Endothelial cell of umbilical vein (primary cell): Measurements from ENCODE around the gene TMEFF1. TPM values are rescaled to one million over a fixed set of nuclear protein-coding genes. Genes with fewer than 3 reads are reported as not detected.

Source experiments
- BruUV-seq: library from RNA; stranded (reverse); fragments of 400-500 nt; replicated peaks from 2 replicates; lab custom pipeline; 2021; lab: Mats Ljungman, UMichigan
- CTCF ChIA-PET: fragments of 300-600, 350-600 bp; sonication (Branson Sonifier 250); formaldehyde crosslinking; loops from one replicate; lab custom pipeline; 2021; ENCODE audit warnings: antibody characterized with exemption, inconsistent platforms; lab: Charles Lee
- POLR2A ChIA-PET: fragments of 300-600, 350-600 bp; sonication (Branson Sonifier 250); formaldehyde crosslinking; loops from one replicate; lab custom pipeline; 2021; ENCODE audit warnings: antibody characterized with exemption, inconsistent platforms; lab: Charles Lee
- DNase-seq: peaks from one replicate; pipeline ENCODE4 v3.0.0-alpha.2; 2011; ENCODE audit warnings: low read depth, low spot score
- FAIRE-seq: peaks from 2 replicates; lab custom pipeline; 2011; peaks lifted over from hg19 to GRCh38; lab: Jason Lieb, UNC
- H2AFZ ChIP-seq: 2 replicates; pipeline ENCODE4 v1.6.0; 2012; ENCODE audit warnings: low read depth, low read length, control low read depth, inconsistent platforms
- H3K27ac ChIP-seq: 2 replicates; pipeline ENCODE4 v1.5.1; 2011; ENCODE audit warnings: low read depth, mild to moderate bottlenecking, control low read depth, low read length, moderate library complexity; ENCODE audit not compliant: insufficient read depth
- H3K27me3 ChIP-seq, 2 experiments: 2 replicates each; pipeline versions ENCODE4 v1.6.0 to v1.6.1; 2011; ENCODE audit warnings: low read length in 2 of 2, mixed read lengths in 1 of 2; ENCODE audit not compliant: control insufficient read depth in 2 of 2, insufficient read depth in 2 of 2
- H3K36me3 ChIP-seq, 2 experiments: 2 replicates in 1 of 2; 3 replicates in 1 of 2; pipeline ENCODE4 v1.5.1; 2011; ENCODE audit warnings: low read length in 2 of 2, mild to moderate bottlenecking in 1 of 2, moderate library complexity in 1 of 2; ENCODE audit not compliant: control insufficient read depth in 2 of 2, insufficient read depth in 2 of 2; ENCODE audit errors: extremely low read depth in 1 of 2
- H3K4me1 ChIP-seq: 3 replicates; pipeline ENCODE4 v1.5.1; 2011; ENCODE audit warnings: mild to moderate bottlenecking, low read length; ENCODE audit not compliant: control insufficient read depth, insufficient read depth; ENCODE audit errors: extremely low read depth
- H3K4me2 ChIP-seq: 2 replicates; pipeline ENCODE4 v1.6.1; 2011; ENCODE audit warnings: low read length, control low read depth, mixed read lengths; ENCODE audit not compliant: insufficient read depth
- H3K4me3 ChIP-seq, 3 experiments: fragments of 200-600 bp in 1 of 3; sonication (generic), shearing (Covaris generic) in 1 of 3; replicated peaks in 1 of 3; 2 replicates each; pipeline ENCODE4 v1.5.1; 2011 to 2016; ENCODE audit warnings: control low read depth in 3 of 3, low read length in 3 of 3, mild to moderate bottlenecking in 2 of 3, inconsistent platforms in 1 of 3, low read depth in 1 of 3, moderate library complexity in 1 of 3; ENCODE audit not compliant: insufficient read depth in 1 of 3
- H3K79me2 ChIP-seq: 2 replicates; pipeline ENCODE4 v1.6.0; 2012; ENCODE audit warnings: low read length, inconsistent platforms; ENCODE audit not compliant: control insufficient read depth, insufficient read depth
- H3K9ac ChIP-seq: replicated peaks from 2 replicates; pipeline ENCODE3; 2011; ENCODE audit warnings: low read length, control low read depth; ENCODE audit not compliant: insufficient read depth; ENCODE audit errors: extremely low read depth
- H3K9me1 ChIP-seq: replicated peaks from 3 replicates; pipeline ENCODE4 v1.6.0; 2011; ENCODE audit warnings: mild to moderate bottlenecking, low read length; ENCODE audit not compliant: control insufficient read depth, insufficient read depth; ENCODE audit errors: extremely low read depth
- H3K9me3 ChIP-seq: replicated peaks from 2 replicates; pipeline ENCODE4 v1.5.1; 2012; ENCODE audit warnings: low read length, inconsistent platforms; ENCODE audit not compliant: control insufficient read depth, insufficient read depth
- H4K20me1 ChIP-seq: replicated peaks from 2 replicates; pipeline ENCODE3; 2011; ENCODE audit warnings: mild to moderate bottlenecking, low read length; ENCODE audit not compliant: control insufficient read depth, insufficient read depth; ENCODE audit errors: extremely low read depth
- CTCF ChIP-seq, 2 donors: IDR thresholded peaks; 1 replicate in 1 of 2; 2 replicates in 1 of 2; pipeline ENCODE4 v1.5.1; 2011; ENCODE audit warnings: low read length in 2 of 2, mild to moderate bottlenecking in 2 of 2, moderate library complexity in 2 of 2, control low read depth in 1 of 2, inconsistent platforms in 1 of 2, low read depth in 1 of 2; ENCODE audit not compliant: insufficient read depth in 1 of 2; ENCODE audit errors: extremely low read depth in 1 of 2
- EZH2 ChIP-seq: IDR thresholded peaks from 2 replicates; pipeline ENCODE4 v1.6.1; 2012; ENCODE audit warnings: borderline replicate concordance, low read depth, mild to moderate bottlenecking, moderate library complexity, low read length, inconsistent platforms; ENCODE audit not compliant: severe bottlenecking
- FOS ChIP-seq: IDR thresholded peaks from 2 replicates; pipeline ENCODE4 v1.6.1; 2011; ENCODE audit warnings: mild to moderate bottlenecking, low read length, moderate library complexity, borderline replicate concordance; ENCODE audit not compliant: insufficient read depth
- GATA2 ChIP-seq: IDR thresholded peaks from 2 replicates; pipeline ENCODE4 v1.7.0; 2011; ENCODE audit warnings: low read depth, mild to moderate bottlenecking, moderate library complexity, mixed read lengths, low read length; ENCODE audit not compliant: insufficient read length, insufficient read depth
- JUN ChIP-seq: IDR thresholded peaks from 2 replicates; pipeline ENCODE4 v1.6.1; 2011; ENCODE audit warnings: borderline replicate concordance, low read depth; ENCODE audit not compliant: insufficient read length, insufficient read depth
- MAX ChIP-seq: IDR thresholded peaks from 2 replicates; pipeline ENCODE4 v1.6.1; 2011; ENCODE audit not compliant: insufficient read depth, insufficient read length
- MYC ChIP-seq: IDR thresholded peaks from one replicate; pipeline ENCODE4 v1.6.1; 2011; ENCODE audit warnings: mild to moderate bottlenecking, low read depth, low read length
- POLR2A ChIP-seq: IDR thresholded peaks from 2 replicates; pipeline ENCODE4 v1.6.1; 2012; ENCODE audit warnings: low read depth, mild to moderate bottlenecking, control low read depth, low read length
- POLR2AphosphoS5 ChIP-seq: IDR thresholded peaks from 2 replicates; pipeline ENCODE4 v1.6.1; 2012; ENCODE audit warnings: low read depth, mild to moderate bottlenecking, control low read depth, low read length, moderate library complexity; ENCODE audit not compliant: insufficient read depth
- dilution Hi-C: fragments of 300-500 bp; cut with MboI; formaldehyde crosslinking; loops from one replicate; pipeline ENCODE4 v1.15.0; 2019; ENCODE audit warnings: low sequenced_read_pairs; ENCODE audit not compliant: extremely low pct_ligation_motif_present
- intact Hi-C: fragments of 100-400 bp; cut with micrococcal nuclease; formaldehyde crosslinking; loops from one replicate; pipeline ENCODE4 v1.10.0; 2022
- polyA plus RNA-seq, 4 experiments: library from polyadenylated mRNA; depleted of rRNA in 3 of 4; stranded (reverse) in 3 of 4; unstranded in 1 of 4; fragments of >200 nt; gene quantifications; 2 replicates each; pipeline versions ENCODE4 v1.2.1 to v1.2.3, GENCODE V29; 2011 to 2012; ENCODE audit warnings: missing spikeins in 1 of 4
- total RNA-seq: library from RNA; stranded (reverse); gene quantifications from 2 replicates; pipeline ENCODE4 v1.2.3, GENCODE V29; 2021

TMEFF1 gene
- total and polyA plus RNA-seq, 2 donors (not counting 3 experiments of a cell fraction or from before 2014, with no cell fraction given): 3.0 to 14.6 TPM

GRCh38 chr9:100477241-100477640, 4.3 kb downstream of the TMEFF1 start:
- Histone ChIP-seq H3K4me1 (peaks cover 3% of the 10 kb centered on the region), H2AFZ (no peak overlapping the region), H3K27me3 (no peaks in the 10 kb centered on the region), H3K9ac (no peak overlapping the region), H3K27ac (no peak overlapping the region), H3K9me3 (no peaks in the 10 kb centered on the region), H3K36me3 (no peaks in the 10 kb centered on the region), H3K4me2 (no peak overlapping the region), H3K79me2 (no peaks in the 10 kb centered on the region), H3K9me1 (no peaks in the 10 kb centered on the region), H4K20me1 (no peaks in the 10 kb centered on the region), H3K4me3 (no peak overlapping the region)
- TF ChIP-seq POLR2A (no peak), CTCF (IDR thresholded peaks at IDR 0.05; ENCODE audit: extremely low read depth in 1 of 2, insufficient read depth in 1 of 2, low read depth in 1 of 2, low read length in 2 of 2) (no peak), JUN (no peak), MAX (no peak), MYC (no peak), POLR2AphosphoS5 (no peak), EZH2 (no peak), GATA2 (no peak), FOS (no peak)
- dilution Hi-C loops: no loop called here
- no TSS peak for BruUV-seq
- ChIA-PET POLR2A (no interaction called here), CTCF (interaction anchor here (0.8 to 1.2 kb wide), 5 partner anchors 10 to 125 kb away, joined by 3 to 5 read pairs (median 4); no protein-coding TSS in a partner anchor)
- intact Hi-C loops: loop anchor here (10.0 kb wide), 1 partner anchor 452 kb away; no protein-coding TSS in a partner anchor
- FAIRE-seq: no peak
- DNase-seq: no peak
